ENCODE results near the gene UBR2.
A peak's percentile ranks its signal among the peaks of the same experiment; 100 is the strongest.

The UBR2 gene

DNA sequence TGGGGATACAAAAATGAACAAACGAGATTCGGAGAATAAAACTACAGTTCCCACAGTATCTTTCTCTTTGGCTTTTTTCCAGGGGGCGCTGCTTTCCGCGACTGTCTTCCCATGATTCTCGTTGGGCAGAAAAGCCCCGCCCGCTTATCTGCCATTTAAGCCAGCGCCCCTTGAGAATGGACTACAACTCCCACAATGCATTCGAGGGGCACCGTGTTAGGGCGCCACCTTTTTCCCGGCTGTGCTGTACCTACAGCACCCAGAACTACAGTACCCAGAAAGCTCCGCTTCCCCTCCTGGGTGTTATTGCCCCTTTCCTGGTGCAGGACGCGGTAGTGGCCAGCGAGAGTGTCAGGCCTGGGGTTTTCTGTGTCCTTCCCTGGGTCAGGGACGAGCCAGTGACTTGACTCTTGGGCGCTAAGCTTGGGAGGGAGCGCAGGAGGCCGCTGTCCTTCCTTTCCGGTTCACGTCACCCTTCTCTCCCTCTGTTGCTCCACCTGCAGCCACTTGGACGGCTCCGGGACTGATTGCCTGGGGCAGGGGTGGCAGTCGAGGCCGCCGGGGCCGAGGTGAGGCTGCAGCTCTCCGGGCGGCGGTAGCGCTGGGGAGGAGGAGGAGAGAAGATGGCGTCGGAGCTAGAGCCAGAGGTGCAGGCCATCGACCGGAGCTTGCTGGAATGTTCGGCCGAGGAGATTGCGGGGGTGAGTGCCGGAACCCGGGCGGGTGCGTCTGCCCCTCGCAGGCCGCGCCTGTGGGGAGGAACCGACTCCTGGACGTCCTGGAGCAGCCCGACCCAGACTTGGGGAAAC, at the start of gene UBR2:
Gene UBR2 (plus strand): TSS at position 333 of the 809 bp plus-strand sequence. CDS start 291 bp downstream, at position 624.
- DNase-seq (ENCODE audit: low read depth in 2 of 3, low spot score in 2 of 3), result peak; percentile 61 to 77 (median 75)

DNA sequence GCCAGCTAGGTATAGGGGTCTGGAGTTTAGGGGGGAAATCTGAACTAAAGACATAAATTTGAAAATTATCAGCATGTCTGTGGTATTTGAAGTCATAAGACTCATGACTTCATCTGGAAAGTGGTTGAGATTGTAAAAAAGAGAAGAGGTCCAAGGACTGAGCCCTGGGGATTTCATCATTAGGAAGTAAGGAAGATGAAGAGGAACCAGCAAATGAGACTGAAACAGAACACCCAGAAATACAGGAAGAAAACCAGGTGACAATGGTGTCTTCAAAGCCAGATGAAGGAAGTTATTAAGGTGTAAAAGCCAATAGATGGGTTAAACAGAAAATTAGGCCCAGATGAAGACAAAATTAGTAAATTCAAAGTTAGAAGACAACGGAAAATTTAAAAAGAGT, 49.1 kb upstream of the UBR2 start:
- no peak for DNase-seq (ENCODE audit: low read depth in 2 of 3, low spot score in 2 of 3)

DNA sequence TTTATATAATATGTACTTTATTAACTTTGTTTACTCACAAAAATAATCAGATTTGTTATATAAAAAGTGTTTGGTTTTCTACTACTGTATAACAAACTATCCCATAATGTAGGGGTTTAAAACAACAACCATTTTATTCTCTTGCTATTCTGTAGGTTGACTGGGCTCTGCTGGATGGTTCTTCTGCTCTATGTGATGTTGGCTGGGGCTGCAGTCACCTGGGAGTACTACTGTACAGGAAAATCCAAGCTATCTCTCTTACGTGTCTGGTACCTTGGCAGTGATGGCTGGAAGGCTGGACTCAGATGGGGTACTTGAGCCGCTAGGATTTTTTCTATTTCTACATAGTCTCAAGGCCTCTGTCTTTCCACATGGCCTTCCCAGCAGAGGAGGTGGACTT, 44.0 kb upstream of the UBR2 start:
- DNase-seq (ENCODE audit: low read depth in 2 of 3, low spot score in 2 of 3), result no peak

DNA sequence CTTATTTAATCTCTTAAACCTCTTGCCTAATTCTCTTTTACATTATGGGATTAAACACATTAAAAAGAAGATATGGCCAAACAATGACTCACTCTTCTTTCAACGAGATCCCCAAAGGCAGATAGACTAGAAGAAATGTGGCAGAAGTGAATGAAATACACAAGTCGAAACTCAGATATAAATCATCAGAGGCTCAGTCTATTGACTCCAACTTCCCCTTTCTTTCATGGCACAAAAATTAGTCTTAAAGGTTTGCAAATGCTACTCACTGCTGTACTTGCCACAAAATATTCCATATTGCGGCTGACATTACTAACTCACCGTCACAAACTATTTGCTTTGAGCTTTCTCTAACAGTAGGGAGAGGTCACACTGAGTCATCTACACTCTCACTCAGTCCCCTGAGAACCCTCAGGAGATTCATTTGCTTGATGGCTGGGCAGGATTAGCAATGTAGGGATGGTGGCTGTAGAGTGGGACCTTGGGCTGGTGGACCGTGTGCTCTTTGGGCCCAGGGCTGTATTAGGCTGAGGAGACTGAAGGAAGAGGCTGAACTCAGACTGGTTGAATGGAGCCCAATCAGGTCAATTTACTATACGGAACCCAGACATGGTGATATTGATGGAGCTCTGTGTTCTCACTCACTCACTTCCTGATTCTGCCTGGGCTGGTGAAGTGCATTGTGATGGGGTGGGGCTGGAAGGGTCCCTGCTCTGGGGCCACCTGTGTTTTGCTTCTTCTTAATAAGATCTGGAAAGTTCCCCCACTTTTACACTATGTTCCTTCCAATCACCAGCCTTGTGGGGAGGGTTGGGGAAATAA, 42.8 kb upstream of the UBR2 start:
- DNase-seq (ENCODE audit: low read depth in 2 of 3, low spot score in 2 of 3), result no peak

DNA sequence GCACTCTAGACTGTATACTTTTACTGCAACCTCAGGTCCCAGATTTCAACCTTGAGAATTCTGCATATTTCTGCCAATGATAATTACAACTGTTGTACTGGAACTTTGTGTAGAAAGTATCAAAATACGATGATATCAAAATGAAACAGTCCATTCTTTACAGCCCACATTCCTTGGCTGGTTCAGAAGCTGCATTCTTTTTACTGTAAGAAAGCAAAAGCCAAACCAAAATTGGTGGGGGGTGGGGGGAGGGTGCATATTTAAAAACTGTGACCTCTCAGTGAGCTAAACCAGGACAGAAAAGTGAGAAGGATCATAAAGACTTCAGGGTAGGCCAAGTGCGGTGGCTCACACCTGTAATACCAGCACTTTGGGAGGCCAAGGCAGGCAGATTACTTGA, 41.8 kb upstream of the UBR2 start:
- DNase-seq (ENCODE audit: low read depth in 2 of 3, low spot score in 2 of 3), result no peak

DNA sequence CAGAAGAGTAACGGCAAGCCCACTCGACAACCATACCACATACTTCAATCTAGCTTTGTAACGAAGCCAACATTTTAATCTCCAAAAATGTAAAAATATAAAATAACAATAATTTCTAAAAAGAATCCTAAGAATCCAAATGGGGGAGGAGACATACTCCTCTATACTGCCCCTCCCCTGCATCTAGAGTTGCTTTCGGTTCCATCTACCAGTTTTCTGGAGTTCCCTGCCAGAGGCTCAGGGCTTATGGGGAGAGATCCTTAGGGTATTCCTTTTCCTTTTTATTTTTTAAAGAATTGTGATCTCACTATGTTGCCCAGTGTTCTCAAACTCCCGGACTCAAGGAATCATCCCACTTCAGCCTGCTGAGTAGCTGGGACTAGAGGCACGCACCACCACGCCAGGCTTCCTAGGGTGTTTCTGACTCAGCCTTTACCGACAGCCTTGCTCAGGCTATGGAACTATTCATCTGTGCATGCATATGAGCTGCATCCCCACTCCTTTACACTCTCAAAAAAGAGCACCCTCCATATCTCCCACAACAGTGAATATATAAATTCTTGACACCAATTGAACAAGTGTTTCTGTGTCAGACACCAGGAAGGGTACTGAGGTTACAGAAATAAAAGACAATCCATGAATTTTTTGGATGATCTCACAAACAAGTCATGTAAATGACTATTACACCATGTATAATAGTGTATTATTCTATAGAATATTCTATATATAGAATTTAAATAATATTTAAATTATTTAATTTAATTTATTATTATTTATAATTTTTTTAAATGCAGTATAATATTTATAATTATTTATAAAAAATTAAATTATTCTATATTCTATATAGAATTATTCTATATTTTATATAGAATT, 40.7 kb upstream of the UBR2 start:
- no peak for DNase-seq (ENCODE audit: low read depth in 2 of 3, low spot score in 2 of 3)

DNA sequence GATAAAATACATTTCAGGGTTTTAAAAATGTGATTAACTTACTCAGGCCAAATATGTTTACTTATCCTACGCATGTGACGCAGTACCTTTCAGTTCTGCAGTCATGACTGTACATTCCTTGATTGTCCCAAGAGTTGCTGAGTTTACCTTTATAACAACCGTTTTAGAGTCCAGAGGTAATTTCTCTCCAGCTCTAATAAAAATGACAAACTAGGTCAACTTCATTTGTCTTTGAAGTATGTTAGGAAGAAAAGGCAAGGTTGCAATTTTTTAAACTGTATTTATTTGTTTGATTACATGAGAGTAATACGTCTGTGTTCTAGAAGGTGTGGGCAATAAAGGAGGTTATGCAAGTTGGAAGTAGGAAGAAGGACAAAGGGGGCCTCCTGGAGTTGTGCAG, 38.6 kb upstream of the UBR2 start:
- no peak for DNase-seq (ENCODE audit: low read depth in 2 of 3, low spot score in 2 of 3)

DNA sequence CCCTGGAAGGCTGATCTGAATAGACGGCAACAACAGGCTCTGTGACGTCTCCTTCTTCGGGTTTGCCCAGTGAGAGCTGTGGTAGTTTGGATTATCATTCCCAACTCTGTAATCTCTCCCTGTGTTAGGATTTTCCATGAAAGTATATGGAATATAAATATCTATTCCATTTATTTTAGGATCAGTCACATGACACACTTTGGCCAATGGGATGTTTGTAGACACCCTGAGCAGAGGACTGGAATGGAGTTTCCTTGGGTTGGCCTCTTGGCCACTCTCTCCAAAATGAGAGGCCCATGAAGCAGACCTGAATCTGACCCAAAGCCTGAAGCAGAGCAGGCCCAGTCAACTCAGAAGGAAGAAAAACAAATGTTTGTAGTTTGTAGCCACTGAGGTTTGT, 37.2 kb upstream of the UBR2 start:
- DNase-seq (ENCODE audit: low read depth in 2 of 3, low spot score in 2 of 3), result no peak

DNA sequence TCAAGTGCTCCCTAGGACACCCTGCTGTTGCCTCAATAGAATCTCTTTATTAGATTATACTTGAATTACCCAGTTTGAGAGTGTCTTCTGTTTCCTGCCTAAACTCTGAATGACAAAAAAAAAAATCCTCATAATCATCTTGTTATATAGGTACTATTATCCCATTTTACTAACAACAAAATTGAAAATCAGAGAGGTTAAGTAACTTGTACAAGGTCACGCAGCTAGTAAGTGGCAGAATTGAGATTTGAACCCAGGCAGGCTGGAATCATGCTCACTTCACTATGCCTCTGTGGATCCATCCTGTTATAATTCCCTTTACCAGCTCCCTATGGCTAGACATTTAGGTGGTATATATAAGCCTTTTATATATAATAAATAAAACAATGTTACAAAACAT, 36.6 kb upstream of the UBR2 start:
- DNase-seq (ENCODE audit: low read depth in 2 of 3, low spot score in 2 of 3), result no peak

DNA sequence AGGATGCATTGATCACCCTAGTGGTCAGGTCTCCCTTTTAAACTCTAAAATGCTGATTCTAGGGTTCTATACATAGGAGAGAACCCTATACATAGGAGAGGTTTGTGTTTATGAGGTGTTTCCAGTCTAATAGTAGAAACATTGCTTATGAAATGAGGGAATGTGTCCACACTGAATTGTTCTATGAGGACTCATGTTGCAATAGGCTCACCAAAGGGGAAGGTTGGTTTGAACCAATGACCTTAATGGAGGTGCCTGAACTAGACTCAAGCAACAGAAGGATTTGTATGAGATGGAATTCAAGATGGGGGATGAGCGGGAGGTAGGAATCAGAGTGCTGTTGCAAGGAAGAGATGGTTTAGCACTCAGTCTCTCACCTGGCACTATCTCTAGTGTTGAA, 33.5 kb upstream of the UBR2 start:
- DNase-seq (ENCODE audit: low read depth in 2 of 3, low spot score in 2 of 3), result no peak

DNA sequence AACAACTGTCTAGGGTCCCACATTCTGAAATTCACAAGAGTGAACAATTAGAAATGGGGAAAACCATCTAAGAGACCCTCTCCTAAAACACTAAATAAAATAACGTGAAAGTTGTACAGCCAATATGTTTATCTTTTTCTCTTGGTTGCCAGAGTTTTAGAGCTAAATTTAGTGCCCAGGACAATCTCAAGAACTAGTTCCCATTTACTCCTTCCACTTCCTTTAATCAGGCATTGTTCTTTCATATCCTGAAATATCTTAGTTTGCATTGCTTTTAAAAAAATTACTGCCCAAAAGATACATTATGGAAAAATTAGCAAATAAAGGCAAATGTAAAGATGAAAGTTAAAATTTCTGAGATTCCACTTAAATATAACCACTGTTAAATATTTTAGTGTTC, 33.1 kb upstream of the UBR2 start:
- no peak for DNase-seq (ENCODE audit: low read depth in 2 of 3, low spot score in 2 of 3)

DNA sequence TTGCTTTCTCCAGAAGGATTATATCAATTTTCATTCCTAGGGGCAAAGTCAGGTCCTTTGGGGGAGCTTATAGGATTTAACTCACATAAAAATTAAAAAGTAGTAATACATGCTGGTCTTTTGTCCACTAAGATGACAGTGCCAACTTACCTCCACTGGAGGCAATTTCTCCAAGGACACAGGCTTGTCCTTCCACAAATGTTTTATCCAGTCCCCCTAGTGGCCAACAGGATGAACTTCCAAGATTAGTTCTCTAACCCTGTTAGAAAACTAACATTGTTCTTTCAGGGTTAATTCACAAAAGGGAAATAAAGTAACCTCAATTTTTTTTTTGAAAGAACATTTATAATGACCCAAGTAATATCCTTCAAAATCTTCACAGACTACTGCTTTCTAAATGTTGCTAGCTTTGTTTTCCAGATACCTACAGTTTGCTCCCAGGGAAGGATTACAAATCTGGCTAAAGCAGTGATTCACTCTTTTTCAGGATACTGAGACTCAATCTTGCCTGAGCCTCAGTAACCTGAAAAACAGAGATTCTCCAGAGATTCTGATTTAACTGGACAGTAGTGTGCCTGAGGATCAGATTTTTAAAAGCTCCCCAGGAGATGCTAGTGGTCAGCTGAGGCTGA, 31.7 kb upstream of the UBR2 start:
- DNase-seq (ENCODE audit: low read depth in 2 of 3, low spot score in 2 of 3), result no peak

DNA sequence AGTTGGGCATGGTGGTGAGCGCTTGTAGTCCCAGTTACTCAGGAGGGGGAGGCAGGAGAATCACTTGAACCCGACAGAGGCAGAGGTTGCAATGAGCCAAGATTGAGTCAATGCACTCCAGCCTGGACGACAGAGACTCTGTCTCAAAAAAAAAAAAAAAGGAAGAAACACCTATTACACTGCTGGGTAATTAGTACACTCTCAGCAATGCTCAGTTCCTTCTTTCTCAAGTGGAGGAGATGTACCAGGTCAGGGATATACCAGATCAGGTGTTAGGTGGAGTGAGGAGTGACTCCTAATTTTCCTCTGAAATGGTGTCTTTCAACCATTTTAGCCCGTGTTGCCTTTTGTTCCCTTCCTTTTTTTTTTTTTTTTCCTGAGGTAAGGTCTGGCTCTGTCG, 30.0 kb upstream of the UBR2 start:
- no peak for DNase-seq (ENCODE audit: low read depth in 2 of 3, low spot score in 2 of 3)

DNA sequence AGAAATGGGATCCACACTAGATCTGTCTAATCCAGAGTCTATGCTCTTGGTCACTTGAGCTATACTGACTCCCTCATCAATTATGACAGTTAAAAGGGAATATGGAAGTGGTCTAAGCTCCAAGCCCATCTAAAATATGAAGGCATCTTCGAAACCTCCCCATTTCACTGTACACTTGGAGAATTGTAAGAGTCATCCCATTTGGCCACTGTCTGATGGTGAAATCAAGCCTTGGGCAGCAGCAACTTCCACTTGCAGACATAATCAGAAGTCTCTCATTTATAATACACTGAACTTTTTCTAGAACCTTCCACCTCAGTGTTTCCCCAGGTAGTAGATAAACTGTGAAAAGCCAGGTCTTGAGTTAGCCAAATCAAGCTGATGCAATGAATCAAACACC, 26.3 kb upstream of the UBR2 start:
- DNase-seq (ENCODE audit: low read depth in 2 of 3, low spot score in 2 of 3), result no peak

DNA sequence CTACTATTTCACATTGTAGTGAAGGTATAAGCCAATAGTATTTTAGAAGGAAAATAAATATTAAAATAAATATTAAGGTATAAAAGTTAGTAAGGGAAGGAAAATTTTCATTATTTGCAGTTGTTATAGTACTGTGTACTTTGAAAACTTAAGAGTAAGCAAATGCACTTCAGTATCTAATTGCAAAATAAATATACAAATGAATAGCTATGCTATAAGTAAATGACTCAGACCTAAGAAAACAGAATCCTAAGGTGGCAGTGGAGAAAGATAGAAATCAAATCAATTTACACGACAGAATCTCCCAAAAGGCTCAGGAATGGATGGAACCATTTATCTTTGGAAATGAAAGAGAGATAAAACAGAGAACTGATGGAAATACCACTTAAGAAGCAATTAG, 24.7 kb upstream of the UBR2 start:
- DNase-seq (ENCODE audit: low read depth in 2 of 3, low spot score in 2 of 3), result no peak

DNA sequence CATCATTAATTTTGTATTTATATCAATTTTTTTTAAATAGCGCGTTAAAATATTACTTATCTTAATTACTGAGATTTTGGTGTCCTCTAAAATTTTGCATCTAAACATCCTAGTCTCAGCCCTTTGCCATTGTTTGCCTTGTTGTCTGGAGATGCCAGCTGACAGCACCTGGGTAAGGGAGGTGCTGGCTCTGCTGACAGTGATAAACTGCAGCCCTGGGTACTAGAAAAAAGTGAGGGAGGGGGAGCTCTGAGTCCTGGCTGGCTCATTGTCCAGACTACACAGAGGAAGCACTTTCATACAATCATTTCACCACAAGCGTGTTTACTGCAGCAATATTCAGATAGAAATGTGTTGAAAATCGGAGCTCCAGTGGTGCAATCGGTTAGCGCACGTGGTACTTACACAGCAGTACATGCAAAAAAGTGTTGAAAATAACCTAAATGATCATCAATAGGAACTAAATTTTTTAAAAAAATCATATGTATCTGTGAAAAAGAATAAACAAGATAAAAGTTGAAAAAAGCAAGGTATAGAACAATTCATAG, 18.5 kb upstream of the UBR2 start:
- no peak for DNase-seq (ENCODE audit: low read depth in 2 of 3, low spot score in 2 of 3)

DNA sequence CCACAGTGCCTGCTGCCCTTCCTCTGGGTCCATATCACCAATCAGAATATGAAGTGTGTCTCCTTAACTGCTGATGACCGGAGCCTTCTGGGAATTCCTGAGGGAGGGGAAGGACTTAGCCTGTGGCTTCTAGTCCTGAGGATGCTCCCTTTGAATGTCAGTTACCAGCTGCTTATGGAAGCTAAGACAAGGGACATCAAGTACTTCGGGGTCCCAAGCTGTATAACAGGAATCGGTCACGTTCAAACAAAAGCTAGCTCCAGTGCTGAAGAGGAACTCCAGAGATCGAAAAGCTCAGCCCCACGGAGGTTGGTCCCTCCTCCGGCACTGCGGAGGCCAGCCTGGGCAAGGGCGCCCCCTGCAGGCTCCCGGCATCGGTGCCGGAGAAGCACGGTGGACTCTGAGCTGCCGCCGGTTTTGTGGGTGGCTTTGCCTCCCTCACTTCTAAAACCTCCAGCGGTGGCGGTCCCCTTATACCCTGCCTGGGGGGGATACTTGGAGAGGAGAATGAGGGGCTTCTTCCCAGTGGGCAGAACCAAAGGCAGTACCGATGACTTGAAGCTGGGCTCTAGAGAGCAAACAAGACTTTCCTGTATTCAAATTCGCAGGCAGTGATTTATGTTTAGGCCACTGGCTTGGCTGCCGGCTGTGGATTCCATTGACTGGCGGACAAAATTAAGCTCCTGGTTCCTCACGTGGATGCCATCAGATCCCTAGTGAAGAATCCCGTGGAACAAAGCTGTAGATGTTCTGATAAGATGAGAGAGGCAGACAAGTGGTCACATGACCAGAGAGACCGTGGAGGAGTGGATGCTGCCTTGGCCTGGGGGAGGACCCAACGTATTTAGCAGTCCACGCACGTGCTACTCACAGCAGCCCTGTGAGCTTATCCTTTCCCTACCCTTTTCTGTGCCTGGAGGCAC, 16.2 kb upstream of the UBR2 start:
- DNase-seq (ENCODE audit: low read depth in 2 of 3, low spot score in 2 of 3), result peak; percentile 70 to 92 (median 80)

DNA sequence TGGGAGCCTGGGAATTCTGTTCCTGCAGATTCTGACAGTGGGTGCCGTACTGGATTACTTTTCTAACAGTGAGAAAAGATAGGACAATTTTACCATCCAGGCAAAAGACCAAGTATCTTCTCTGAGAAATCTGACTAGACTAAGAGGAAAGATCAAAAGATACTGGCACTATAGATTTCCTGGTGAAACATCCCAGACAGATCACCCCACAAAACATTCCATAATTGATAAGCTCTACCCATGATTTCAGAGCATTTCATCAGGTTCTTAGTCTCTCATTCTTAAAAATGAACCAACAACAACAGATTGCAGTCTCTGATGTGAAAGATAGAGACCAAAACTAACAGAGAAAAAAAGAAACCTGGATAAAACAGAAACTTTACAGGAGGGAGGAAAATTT, 13.6 kb upstream of the UBR2 start:
- no peak for DNase-seq (ENCODE audit: low read depth in 2 of 3, low spot score in 2 of 3)

DNA sequence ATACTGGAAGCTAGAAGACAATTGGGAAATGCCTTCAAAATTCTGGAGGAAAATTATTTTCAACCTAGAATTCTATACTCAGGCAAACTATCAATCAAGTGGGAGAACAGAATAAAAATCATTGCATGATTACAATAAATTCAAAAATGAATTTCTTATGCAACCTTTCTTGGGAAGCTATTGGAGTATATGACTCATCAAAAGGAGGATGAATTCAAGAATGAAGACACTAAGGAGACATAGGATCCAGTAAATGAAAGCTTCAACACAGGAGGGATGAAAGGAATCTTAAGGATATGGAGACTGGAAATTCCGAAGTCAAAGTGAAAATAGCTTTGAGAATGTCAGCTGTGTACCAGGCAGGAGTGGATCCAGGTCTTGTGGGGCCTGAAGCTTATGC, 12.6 kb upstream of the UBR2 start:
- DNase-seq (ENCODE audit: low read depth in 2 of 3, low spot score in 2 of 3), result no peak

DNA sequence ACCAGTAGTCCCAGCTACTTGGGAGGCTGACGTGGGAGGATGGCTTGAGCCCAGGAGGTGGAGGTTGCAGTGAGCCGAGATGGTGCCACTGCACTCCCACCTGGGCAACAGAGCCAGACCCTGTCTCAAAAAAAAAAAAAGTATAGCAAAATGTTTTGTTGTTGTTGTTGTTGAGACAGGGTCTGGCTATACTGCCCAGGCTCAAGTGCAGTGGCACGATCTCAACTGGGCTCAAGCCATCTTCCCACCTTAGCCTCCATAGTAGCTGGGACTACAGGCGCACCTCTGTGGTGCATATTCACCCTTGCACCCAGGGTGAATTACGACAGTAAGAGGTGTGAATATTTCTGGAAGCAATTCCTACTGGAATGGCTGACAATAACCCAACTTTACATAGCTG, 11.4 kb upstream of the UBR2 start:
- DNase-seq (ENCODE audit: low read depth in 2 of 3, low spot score in 2 of 3), result no peak
